HCT116 (cell line): ENCODE results near the gene REG1B.

Experiments
- EGR1 ChIP-seq: IDR thresholded peaks from 2 replicates; pipeline ENCODE4 v1.6.1; 2012; ENCODE audit warnings: low read depth
- EZH2 ChIP-seq: fragments of 200-600 bp; sonication (generic); IDR thresholded peaks from 2 replicates; pipeline ENCODE4 v1.6.1; 2017; ENCODE audit warnings: antibody characterized with exemption, mixed run types
- EZH2phosphoT487 ChIP-seq: fragments of 200-600 bp; IDR thresholded peaks from 2 replicates; pipeline ENCODE4 v1.6.1; 2018; ENCODE audit warnings: antibody characterized with exemption, borderline replicate concordance
- FOSL1 ChIP-seq: IDR thresholded peaks from 2 replicates; pipeline ENCODE4 v1.6.1; 2012; ENCODE audit warnings: low read depth
- POLR2AphosphoS5 ChIP-seq: IDR thresholded peaks from 2 replicates; pipeline ENCODE4 v1.6.1; 2011; ENCODE audit warnings: mild to moderate bottlenecking, low read depth, low read length, moderate library complexity
- RAD21 ChIP-seq: IDR thresholded peaks from 2 replicates; pipeline ENCODE4 v1.6.1; 2012; ENCODE audit warnings: low read depth, mild to moderate bottlenecking
- ZNF274 ChIP-seq: fragments of 200-500 bp; sonication (Bioruptor generic); IDR thresholded peaks from 2 replicates; pipeline ENCODE4 v1.6.1; 2014; ENCODE audit warnings: mild to moderate bottlenecking, low read depth, low read length, inconsistent platforms
- TF ChIP-seq, protein P1 (sequence below), 3 experiments: fragments of 200-600 bp in 1 of 3; sonication (generic) in 1 of 3; IDR thresholded peaks in 2 of 3; conservative IDR thresholded peaks in 1 of 3; 2 replicates each; pipeline ENCODE4 v1.5.1; 2012 to 2017; ENCODE audit warnings: low read depth in 2 of 3, low read length in 2 of 3, antibody characterized with exemption in 1 of 3, borderline replicate concordance in 1 of 3, control low read depth in 1 of 3, mild to moderate bottlenecking in 1 of 3, mixed read lengths in 1 of 3, mixed run types in 1 of 3, moderate library complexity in 1 of 3; ENCODE audit not compliant: insufficient read depth in 1 of 3
- TF ChIP-seq, protein P2 (sequence below): IDR thresholded peaks from 2 replicates; pipeline ENCODE4 v1.6.1; 2012
- TF ChIP-seq, protein P3 (sequence below): IDR thresholded peaks from 2 replicates; pipeline ENCODE4 v1.6.1; 2012

DNA sequence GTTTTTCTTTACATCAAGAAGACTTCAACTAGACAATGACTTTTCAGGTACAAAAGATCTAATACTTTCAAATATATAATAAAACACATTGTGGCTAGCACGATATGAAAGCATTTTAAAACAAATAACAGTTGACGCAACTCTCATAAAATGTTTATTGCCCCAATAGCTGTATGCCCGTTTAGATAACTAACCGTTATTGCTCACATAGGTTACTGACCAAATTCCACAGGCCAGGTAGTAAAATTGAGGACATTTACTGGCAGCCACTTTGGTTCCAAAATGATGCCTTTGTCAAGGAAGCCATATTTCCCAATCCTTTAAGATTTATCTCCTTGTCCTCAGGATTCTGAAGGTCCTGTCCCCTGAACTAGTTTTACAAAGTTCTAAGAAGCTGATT, 2.9 kb upstream of the REG1B start:
- TF ChIP-seq, protein P1, sequence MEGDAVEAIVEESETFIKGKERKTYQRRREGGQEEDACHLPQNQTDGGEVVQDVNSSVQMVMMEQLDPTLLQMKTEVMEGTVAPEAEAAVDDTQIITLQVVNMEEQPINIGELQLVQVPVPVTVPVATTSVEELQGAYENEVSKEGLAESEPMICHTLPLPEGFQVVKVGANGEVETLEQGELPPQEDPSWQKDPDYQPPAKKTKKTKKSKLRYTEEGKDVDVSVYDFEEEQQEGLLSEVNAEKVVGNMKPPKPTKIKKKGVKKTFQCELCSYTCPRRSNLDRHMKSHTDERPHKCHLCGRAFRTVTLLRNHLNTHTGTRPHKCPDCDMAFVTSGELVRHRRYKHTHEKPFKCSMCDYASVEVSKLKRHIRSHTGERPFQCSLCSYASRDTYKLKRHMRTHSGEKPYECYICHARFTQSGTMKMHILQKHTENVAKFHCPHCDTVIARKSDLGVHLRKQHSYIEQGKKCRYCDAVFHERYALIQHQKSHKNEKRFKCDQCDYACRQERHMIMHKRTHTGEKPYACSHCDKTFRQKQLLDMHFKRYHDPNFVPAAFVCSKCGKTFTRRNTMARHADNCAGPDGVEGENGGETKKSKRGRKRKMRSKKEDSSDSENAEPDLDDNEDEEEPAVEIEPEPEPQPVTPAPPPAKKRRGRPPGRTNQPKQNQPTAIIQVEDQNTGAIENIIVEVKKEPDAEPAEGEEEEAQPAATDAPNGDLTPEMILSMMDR (IDR thresholded peaks at IDR 0.05 in 2 of 3, conservative IDR thresholded peaks at IDR 0.05 in 1 of 3; ENCODE audit: borderline replicate concordance in 1 of 3, insufficient read depth in 1 of 3, low read depth in 2 of 3, low read length in 2 of 3), result no peak
- TF ChIP-seq EZH2phosphoT487 (no peak), RAD21 (no peak), ZNF274 (no peak), FOSL1 (no peak), EZH2 (no peak), POLR2AphosphoS5 (no peak), EGR1 (no peak)
- TF ChIP-seq, protein P2, sequence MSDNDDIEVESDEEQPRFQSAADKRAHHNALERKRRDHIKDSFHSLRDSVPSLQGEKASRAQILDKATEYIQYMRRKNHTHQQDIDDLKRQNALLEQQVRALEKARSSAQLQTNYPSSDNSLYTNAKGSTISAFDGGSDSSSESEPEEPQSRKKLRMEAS, result no peak
- TF ChIP-seq, protein P3, sequence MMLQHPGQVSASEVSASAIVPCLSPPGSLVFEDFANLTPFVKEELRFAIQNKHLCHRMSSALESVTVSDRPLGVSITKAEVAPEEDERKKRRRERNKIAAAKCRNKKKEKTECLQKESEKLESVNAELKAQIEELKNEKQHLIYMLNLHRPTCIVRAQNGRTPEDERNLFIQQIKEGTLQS, result no peak
